Ovary (tissue), 9 donors: Measurements from ENCODE around the gene OSBPL5. TPM values are rescaled to one million over a fixed set of nuclear protein-coding genes. Genes with fewer than 3 reads are reported as not detected.
A peak's percentile ranks its signal among the peaks of the same experiment; 100 is the strongest.
"Not testable (repeated sequence)": the region's sequence is repeated elsewhere in the genome, so short reads cannot be mapped to it uniquely, and the experiment has no call there.

Experiments used
- DNase-seq, 5 donors: peaks; one replicate each; pipeline ENCODE4 v3.0.0-alpha.2; 2019 to 2020
- H3K27ac ChIP-seq, 2 donors: fragments of 200-600 bp; one replicate each; pipeline versions ENCODE4 v1.5.1 to v1.8.0; 2019 to 2022
- H3K27me3 ChIP-seq: fragments of 200-600 bp; one replicate; pipeline ENCODE4 v1.8.0; 2022
- H3K36me3 ChIP-seq: fragments of 200-600 bp; sonication (generic); one replicate; pipeline ENCODE4 v1.5.1; 2019
- H3K4me1 ChIP-seq: one replicate; pipeline ENCODE4 v1.8.1; 2013; ENCODE audit warnings: mild to moderate bottlenecking, moderate library complexity; ENCODE audit not compliant: insufficient read depth
- H3K4me3 ChIP-seq: fragments of 200-600 bp; sonication (generic); one replicate; pipeline ENCODE4 v1.5.1; 2017
- H3K9me3 ChIP-seq, 2 donors: fragments of 200-600 bp in 1 of 2; sonication (generic) in 1 of 2; one replicate each; pipeline versions ENCODE4 v1.5.1 to v1.8.1; 2013 to 2019; ENCODE audit warnings: mild to moderate bottlenecking in 1 of 2, moderate library complexity in 1 of 2
- CTCF ChIP-seq, 3 donors: fragments of 450-650 bp in 2 of 3; fragments of 200-600 bp in 1 of 3; IDR thresholded peaks; one replicate each; pipeline versions ENCODE4 v1.5.1 to v1.8.0; 2016 to 2022; ENCODE audit warnings: antibody characterized with exemption in 3 of 3, mild to moderate bottlenecking in 1 of 3
- EP300 ChIP-seq: sonication (generic); formaldehyde crosslinking; IDR thresholded peaks from one replicate; pipeline ENCODE4 v1.6.1; 2017; ENCODE audit warnings: antibody characterized with exemption
- POLR2A ChIP-seq: fragments of 450-650 bp; IDR thresholded peaks from one replicate; pipeline ENCODE4 v1.6.1; 2017; ENCODE audit warnings: antibody characterized with exemption, mild to moderate bottlenecking, moderate library complexity
- WGBS, 3 donors: extraction: QIAGEN DNeasy Blood & Tissue Kit in 1 of 3; methylation state at CpG; one replicate each; pipeline versions ENCODE4 v1.1.5 to v1.1.7; 2013 to 2017; 5-methylcytosine and 5-hydroxymethylcytosine counted together
- intact Hi-C, 4 donors: fragments of 100-400 bp; cut with DNase I; formaldehyde crosslinking; loops; one replicate each; pipeline versions ENCODE4 v1.11.0 to v1.15.1; 2022 to 2023
- polyA plus RNA-seq, 2 donors: library from polyadenylated mRNA; stranded (reverse); fragments of 200-250 nt in 1 of 2; fragments of 350-450 nt in 1 of 2; fragmentation: Illumina TruSeq in 1 of 2; extraction: RNeasy Lipid Tissue Mini Kit (QIAGEN cat#74804) in 1 of 2; gene quantifications; one replicate each; pipeline ENCODE4 v1.2.3, GENCODE V29; 2013 to 2014
- total RNA-seq, 7 donors: library from RNA; depleted of rRNA in 2 of 7; stranded (reverse); fragments of >200 nt in 2 of 7; fragmentation: NEBNext Ultra II Directional in 3 of 7; extraction: Animal tissue kit (Norgen Biotek cat#: 25700) in 3 of 7; gene quantifications; one replicate each; pipeline versions ENCODE4 v1.1.0 to v1.2.4, GENCODE V29; 2016 to 2023
- donor health status: DM: no; HTN: no; CAD: no; lungs with moderate emphysema.
- donor health status: DM: no; HTN: no; CAD: no.
- donor health status: Bipolar disorder and iron deficiency.
- donor health status: DM: yes; HTN: yes; CAD: no.
- donor health status: DM: no; HTN: no; CAD: no.
- donor health status: DM: yes; HTN: yes; CAD: no.

The OSBPL5 gene
- total and polyA plus RNA-seq, 9 donors, result 3.0 to 41.0 (median 23.3) TPM

GRCh38 chr11:3115321-3115720 lies 49.8 kb downstream of the OSBPL5 start:
- Histone ChIP-seq H3K36me3 (no peaks in the 10 kb centered on the region), H3K4me1 (peaks cover 3% of the 10 kb centered on the region), H3K27me3 (peaks cover 2% of the 10 kb centered on the region), H3K27ac (no peak overlapping the region), H3K4me3 (no peak overlapping the region), H3K9me3 (no peaks in the 10 kb centered on the region)
- intact Hi-C loops, result no loop called here
- TF ChIP-seq CTCF (IDR thresholded peaks at IDR 0.05) (no peak), POLR2A (no peak), EP300 (no peak)
- DNase-seq, result no peak
- 35 to 44% (median 40%) methylated on average over 3 of the region's 3 CpGs for WGBS, 3 donors

GRCh38 chr11:3113661-3114060 lies 51.4 kb downstream of the OSBPL5 start:
- H3K4me3 ChIP-seq, H3K36me3 ChIP-seq, H3K27ac ChIP-seq, H3K27me3 ChIP-seq, H3K9me3 ChIP-seq, intact Hi-C loops, H3K4me1 ChIP-seq, DNase-seq: not testable (repeated sequence)

- WGBS, 3 donors, result 79 to 88% (median 85%) methylated on average over 7 to 9 of the region's 9 CpGs
- no peak for TF ChIP-seq CTCF (IDR thresholded peaks at IDR 0.05)
- TF ChIP-seq POLR2A, result no peak
- no peak for TF ChIP-seq EP300
- Histone ChIP-seq H3K27me3 (peaks cover 2% of the 10 kb centered on the region), H3K9me3 (no peaks in the 10 kb centered on the region), H3K4me3 (no peak overlapping the region), H3K36me3 (no peaks in the 10 kb centered on the region), H3K27ac (no peak overlapping the region), H3K4me1 (no peaks in the 10 kb centered on the region)
- intact Hi-C loops, result no loop called here
- DNase-seq, result no peak
Measured at GRCh38 chr11:3111919-3112690, 53.0 kb downstream of the OSBPL5 start.

- WGBS, 3 donors, result 87 to 90% (median 89%) methylated on average over 6 of the region's 6 CpGs
- Histone ChIP-seq H3K9me3 (no peaks in the 10 kb centered on the region), H3K27ac (no peak overlapping the region), H3K27me3 (peaks cover 2% of the 10 kb centered on the region), H3K36me3 (no peaks in the 10 kb centered on the region), H3K4me1 (no peaks in the 10 kb centered on the region), H3K4me3 (no peak overlapping the region)
- no peak for TF ChIP-seq CTCF (IDR thresholded peaks at IDR 0.05)
- TF ChIP-seq EP300, result no peak
- TF ChIP-seq POLR2A, result no peak
- intact Hi-C loops, result no loop called here
- peak in 1 of 5 donors; percentile 2 for DNase-seq
Measured at GRCh38 chr11:3111466-3111865, 53.6 kb downstream of the OSBPL5 start.

GRCh38 chr11:3109921-3110706 lies 55.0 kb downstream of the OSBPL5 start:
- WGBS, 3 donors, result 71 to 82% (median 75%) methylated on average over 14 of the region's 14 CpGs
- H3K9me3 ChIP-seq, result no peaks in the 10 kb centered on the region
- H3K36me3 ChIP-seq, result no peaks in the 10 kb centered on the region
- intact Hi-C loops, result loop anchor here in 1 of 4 donors (10.0 kb wide), 1 partner anchor 105 kb away; the partner anchor contains the start of gene MRGPRG
- no peak overlapping the region for H3K4me3 ChIP-seq
- peaks cover 2% of the 10 kb centered on the region for H3K27me3 ChIP-seq
- peak in 4 of 5 donors; percentile 24 to 42 (median 26) for DNase-seq
- H3K27ac ChIP-seq, result no peak overlapping the region
- H3K4me1 ChIP-seq, result no peaks in the 10 kb centered on the region
- TF ChIP-seq CTCF (IDR thresholded peaks at IDR 0.05) (peak in 1 of 3 donors; percentile 17), POLR2A (no peak), EP300 (no peak)
